ENCODE results near the gene FZR1.

- TF ChIP-seq CREB1 (IDR thresholded peaks at IDR 0.05) = no peak
- TF ChIP-seq POLR2AphosphoS5 (IDR thresholded peaks at IDR 0.05; ENCODE audit: low read depth, low read length) = no peak
- no peak for TF ChIP-seq CTCF (IDR thresholded peaks at IDR 0.05; ENCODE audit: control extremely low read depth in 1 of 3, insufficient read depth in 1 of 3, low read depth in 1 of 3, low read length in 3 of 3)
- no peak for TF ChIP-seq CEBPB (IDR thresholded peaks at IDR 0.05; ENCODE audit: low read depth, low read length)
- TF ChIP-seq CHD7 (IDR thresholded peaks at IDR 0.05; ENCODE audit: insufficient replicate concordance, low read length) = no peak
- TF ChIP-seq EP300 (IDR thresholded peaks at IDR 0.05; ENCODE audit: borderline replicate concordance in 1 of 2, low read depth in 2 of 2, low read length in 2 of 2) = no peak
- TF ChIP-seq RFX5 (IDR thresholded peaks at IDR 0.05; ENCODE audit: borderline replicate concordance, low read depth, low read length) = no peak
- no peak for TF ChIP-seq TCF12 (IDR thresholded peaks at IDR 0.05; ENCODE audit: low read depth, low read length)
- no peak for TF ChIP-seq POLR2A (IDR thresholded peaks at IDR 0.05; ENCODE audit: control extremely low read depth in 1 of 2, low read depth in 2 of 2, low read length in 2 of 2)
- no peak for TF ChIP-seq EZH2 (IDR thresholded peaks at IDR 0.05; ENCODE audit: low read depth, low read length, severe bottlenecking)
- TF ChIP-seq TAF7 (optimal IDR thresholded peaks at IDR 0.05; ENCODE audit: borderline replicate concordance, low read depth, low read length) = no peak
- no peak for TF ChIP-seq TBP (IDR thresholded peaks at IDR 0.05; ENCODE audit: low read depth, low read length)
- TF ChIP-seq YY1 (IDR thresholded peaks at IDR 0.05; ENCODE audit: low read depth, low read length) = no peak
- no peak for TF ChIP-seq BRCA1 (IDR thresholded peaks at IDR 0.05; ENCODE audit: low read depth, low read length)
These were observed 22.0 kb downstream of the FZR1 start for GRCh38 chr19:3528080-3528479.
